Measurements from ENCODE around the gene MAP4.

GRCh38 chr3:47890828-47891612 lies 125.2 kb downstream of the MAP4 start:
- no peak for TF ChIP-seq NFIC (IDR thresholded peaks at IDR 0.05)
- no peak for TF ChIP-seq FOXM1 (IDR thresholded peaks at IDR 0.05; ENCODE audit: borderline replicate concordance, low read depth)
- TF ChIP-seq ZBTB7A (IDR thresholded peaks at IDR 0.05; ENCODE audit: low read depth): no peak
- no peak for TF ChIP-seq TCF12 (IDR thresholded peaks at IDR 0.05; ENCODE audit: low read depth)
- no peak for TF ChIP-seq MAX (IDR thresholded peaks at IDR 0.05)
- no peak for TF ChIP-seq CEBPB (IDR thresholded peaks at IDR 0.05)
- no peak for TF ChIP-seq RAD21 (IDR thresholded peaks at IDR 0.05; ENCODE audit: low read depth)
- TF ChIP-seq, protein P1, sequence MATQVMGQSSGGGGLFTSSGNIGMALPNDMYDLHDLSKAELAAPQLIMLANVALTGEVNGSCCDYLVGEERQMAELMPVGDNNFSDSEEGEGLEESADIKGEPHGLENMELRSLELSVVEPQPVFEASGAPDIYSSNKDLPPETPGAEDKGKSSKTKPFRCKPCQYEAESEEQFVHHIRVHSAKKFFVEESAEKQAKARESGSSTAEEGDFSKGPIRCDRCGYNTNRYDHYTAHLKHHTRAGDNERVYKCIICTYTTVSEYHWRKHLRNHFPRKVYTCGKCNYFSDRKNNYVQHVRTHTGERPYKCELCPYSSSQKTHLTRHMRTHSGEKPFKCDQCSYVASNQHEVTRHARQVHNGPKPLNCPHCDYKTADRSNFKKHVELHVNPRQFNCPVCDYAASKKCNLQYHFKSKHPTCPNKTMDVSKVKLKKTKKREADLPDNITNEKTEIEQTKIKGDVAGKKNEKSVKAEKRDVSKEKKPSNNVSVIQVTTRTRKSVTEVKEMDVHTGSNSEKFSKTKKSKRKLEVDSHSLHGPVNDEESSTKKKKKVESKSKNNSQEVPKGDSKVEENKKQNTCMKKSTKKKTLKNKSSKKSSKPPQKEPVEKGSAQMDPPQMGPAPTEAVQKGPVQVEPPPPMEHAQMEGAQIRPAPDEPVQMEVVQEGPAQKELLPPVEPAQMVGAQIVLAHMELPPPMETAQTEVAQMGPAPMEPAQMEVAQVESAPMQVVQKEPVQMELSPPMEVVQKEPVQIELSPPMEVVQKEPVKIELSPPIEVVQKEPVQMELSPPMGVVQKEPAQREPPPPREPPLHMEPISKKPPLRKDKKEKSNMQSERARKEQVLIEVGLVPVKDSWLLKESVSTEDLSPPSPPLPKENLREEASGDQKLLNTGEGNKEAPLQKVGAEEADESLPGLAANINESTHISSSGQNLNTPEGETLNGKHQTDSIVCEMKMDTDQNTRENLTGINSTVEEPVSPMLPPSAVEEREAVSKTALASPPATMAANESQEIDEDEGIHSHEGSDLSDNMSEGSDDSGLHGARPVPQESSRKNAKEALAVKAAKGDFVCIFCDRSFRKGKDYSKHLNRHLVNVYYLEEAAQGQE (IDR thresholded peaks at IDR 0.05; ENCODE audit: low read depth): no peak
- no peak for TF ChIP-seq EP300 (IDR thresholded peaks at IDR 0.05; ENCODE audit: borderline replicate concordance)
- TF ChIP-seq TEAD4 (IDR thresholded peaks at IDR 0.05): no peak
- no peak for TF ChIP-seq TAF1 (IDR thresholded peaks at IDR 0.05; ENCODE audit: low read depth)

Measured in Ishikawa (cell line).